ENCODE data around the gene DUSP18.

DUSP18 gene

DNA sequence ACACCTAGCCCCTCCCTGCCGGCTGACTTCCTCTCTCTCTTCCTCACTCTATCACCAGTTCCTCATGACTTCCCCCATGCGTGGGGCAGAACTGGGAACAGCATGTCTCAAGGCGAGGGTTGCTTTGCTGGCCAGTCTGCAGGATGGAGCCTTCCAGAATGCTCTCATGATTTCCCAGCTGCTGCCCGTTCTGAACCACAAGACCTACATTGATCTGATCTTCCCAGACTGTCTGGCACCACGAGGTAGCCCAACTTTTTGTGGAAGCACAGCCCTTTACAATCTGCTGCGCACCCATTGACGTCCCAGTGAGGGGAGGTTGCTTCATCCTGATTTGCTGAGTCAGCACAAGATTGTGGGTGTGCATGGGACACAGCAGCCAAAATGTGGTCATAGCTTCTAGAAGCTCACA lies 52.1 kb downstream of the DUSP18 start:
- Histone ChIP-seq H3K4me3 (ENCODE audit: control insufficient read depth in 1 of 7, extremely low read depth in 1 of 7, insufficient read depth in 4 of 7, low read depth in 2 of 7, low read length in 6 of 7) (no peak overlapping the region), H3K4me1 (ENCODE audit: control extremely low read depth in 1 of 4, control insufficient read depth in 4 of 4, insufficient read depth in 4 of 4, low read length in 3 of 4) (peaks cover 0 to 1% (median 0%) of the 10 kb centered on the region in 4 experiments), H3K36me3 (ENCODE audit: control insufficient read depth in 4 of 4, insufficient read depth in 4 of 4, low read length in 3 of 4) (no peaks in the 10 kb centered on the region), H3K9me3 (ENCODE audit: control extremely low read depth in 1 of 5, control insufficient read depth in 4 of 5, insufficient read depth in 2 of 5, low read depth in 1 of 5, low read length in 4 of 5) (no peaks in the 10 kb centered on the region), H3K27ac (ENCODE audit: insufficient read depth in 1 of 2, low read depth in 1 of 2, low read length in 2 of 2, poor library complexity in 1 of 2, severe bottlenecking in 2 of 2) (no peak overlapping the region), H3K27me3 (replicated peaks in 2 of 5; ENCODE audit: control insufficient read depth in 4 of 5, insufficient read depth in 5 of 5, low read length in 4 of 5) (no peaks in the 10 kb centered on the region)
- peak in 1 of 3 donors; percentile 14 for DNase-seq
- ChIA-PET POLR2A (no interaction called here), CTCF (interaction anchor here (1.2 to 2.1 kb wide), 2 partner anchors 10 to 11 kb away, joined by 3 to 6 read pairs; no protein-coding TSS in a partner anchor)
- WGBS (ENCODE audit: insufficient coverage), result 97% methylated on average over 7 of the region's 7 CpGs

DNA sequence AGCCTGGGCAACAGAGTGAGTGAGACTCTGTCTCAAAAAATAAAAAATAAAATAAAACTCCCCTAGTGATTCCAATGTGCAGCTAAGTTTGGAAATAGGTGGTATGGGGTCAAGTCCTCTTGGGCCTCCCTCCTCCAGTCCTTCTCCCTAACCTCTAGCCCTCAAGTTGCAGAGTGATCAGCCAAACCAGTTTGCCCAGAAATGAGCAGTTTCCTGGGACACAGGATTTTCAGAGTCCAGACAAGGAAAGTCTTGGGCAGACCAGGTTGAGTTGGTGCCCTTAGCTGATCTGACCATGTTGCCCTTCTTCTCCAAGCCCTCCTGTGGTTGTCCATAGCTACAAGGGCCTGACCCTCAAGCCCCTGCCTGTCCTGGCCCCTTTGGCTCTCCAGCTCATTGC lies 52.8 kb downstream of the DUSP18 start:
- Histone ChIP-seq H3K4me1 (ENCODE audit: control extremely low read depth in 1 of 4, control insufficient read depth in 4 of 4, insufficient read depth in 4 of 4, low read length in 3 of 4) (peaks cover 0 to 8% (median 4%) of the 10 kb centered on the region in 4 experiments), H3K27me3 (replicated peaks in 2 of 5; ENCODE audit: control insufficient read depth in 4 of 5, insufficient read depth in 5 of 5, low read length in 4 of 5) (no peaks in the 10 kb centered on the region), H3K4me3 (ENCODE audit: control insufficient read depth in 1 of 7, extremely low read depth in 1 of 7, insufficient read depth in 4 of 7, low read depth in 2 of 7, low read length in 6 of 7) (no peak overlapping the region), H3K27ac (ENCODE audit: insufficient read depth in 1 of 2, low read depth in 1 of 2, low read length in 2 of 2, poor library complexity in 1 of 2, severe bottlenecking in 2 of 2) (no peak overlapping the region), H3K36me3 (ENCODE audit: control insufficient read depth in 4 of 4, insufficient read depth in 4 of 4, low read length in 3 of 4) (no peaks in the 10 kb centered on the region), H3K9me3 (ENCODE audit: control extremely low read depth in 1 of 5, control insufficient read depth in 4 of 5, insufficient read depth in 2 of 5, low read depth in 1 of 5, low read length in 4 of 5) (no peaks in the 10 kb centered on the region)
- CTCF ChIA-PET, result interaction anchor here (0.9 to 2.1 kb wide), 3 partner anchors 9 to 20 kb away, joined by 3 to 6 read pairs (median 3); partner anchors contain the start of gene SLC35E4
- POLR2A ChIA-PET, result no interaction called here
- no peak for DNase-seq

DNA sequence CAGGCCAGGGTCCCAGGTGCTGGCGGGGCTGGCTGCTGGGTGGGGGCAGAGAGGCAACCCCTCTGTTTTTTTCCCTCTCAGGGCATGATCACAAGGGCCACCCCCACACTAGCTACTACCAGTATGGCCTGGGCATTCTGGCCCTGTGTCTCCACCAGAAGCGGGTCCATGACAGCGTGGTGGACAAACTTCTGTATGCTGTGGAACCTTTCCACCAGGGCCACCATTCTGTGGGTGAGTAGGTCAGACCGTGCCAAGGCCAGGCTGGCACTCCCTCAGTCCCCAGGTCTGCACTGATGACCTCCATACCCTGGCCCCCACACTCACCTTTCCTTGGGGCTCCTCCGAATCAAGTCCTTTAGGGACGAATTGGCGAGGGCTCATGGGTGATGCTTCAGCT lies 53.4 kb downstream of the DUSP18 start:
- Histone ChIP-seq H3K27ac (ENCODE audit: insufficient read depth in 1 of 2, low read depth in 1 of 2, low read length in 2 of 2, poor library complexity in 1 of 2, severe bottlenecking in 2 of 2) (no peak overlapping the region), H3K36me3 (ENCODE audit: control insufficient read depth in 4 of 4, insufficient read depth in 4 of 4, low read length in 3 of 4) (no peaks in the 10 kb centered on the region), H3K9me3 (ENCODE audit: control extremely low read depth in 1 of 5, control insufficient read depth in 4 of 5, insufficient read depth in 2 of 5, low read depth in 1 of 5, low read length in 4 of 5) (no peaks in the 10 kb centered on the region), H3K4me1 (ENCODE audit: control extremely low read depth in 1 of 4, control insufficient read depth in 4 of 4, insufficient read depth in 4 of 4, low read length in 3 of 4) (peaks cover 0 to 14% (median 10%) of the 10 kb centered on the region in 4 experiments), H3K27me3 (replicated peaks in 2 of 5; ENCODE audit: control insufficient read depth in 4 of 5, insufficient read depth in 5 of 5, low read length in 4 of 5) (no peaks in the 10 kb centered on the region), H3K4me3 (ENCODE audit: control insufficient read depth in 1 of 7, extremely low read depth in 1 of 7, insufficient read depth in 4 of 7, low read depth in 2 of 7, low read length in 6 of 7) (no peak overlapping the region)
- POLR2A ChIA-PET, result no interaction called here
- DNase-seq, result no peak
- CTCF ChIA-PET, result interaction anchor here (0.9 to 2.1 kb wide), 3 partner anchors 8 to 21 kb away, joined by 3 to 6 read pairs (median 3); partner anchors contain the start of gene SLC35E4
- 100% methylated on average over 2 of the region's 7 CpGs for WGBS (ENCODE audit: insufficient coverage)

DNA sequence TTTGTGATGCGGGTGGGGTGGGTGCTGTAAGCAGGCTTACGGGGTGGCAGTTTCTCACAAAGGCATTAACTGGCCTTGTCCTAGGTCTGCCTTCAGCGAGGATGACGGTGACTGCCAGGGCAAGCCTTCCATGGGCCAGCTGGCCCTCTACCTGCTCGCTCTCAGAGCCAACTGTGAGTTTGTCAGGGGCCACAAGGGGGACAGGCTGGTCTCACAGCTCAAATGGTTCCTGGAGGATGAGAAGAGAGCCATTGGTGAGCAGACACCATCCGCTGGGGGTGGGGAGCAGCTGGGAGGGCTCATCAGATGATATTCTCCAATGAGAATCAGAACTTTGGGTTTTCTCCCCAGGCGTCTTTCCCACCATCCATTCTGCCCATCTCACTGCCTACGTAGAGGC lies 54.9 kb downstream of the DUSP18 start:
- H3K36me3 ChIP-seq (ENCODE audit: control insufficient read depth in 4 of 4, insufficient read depth in 4 of 4, low read length in 3 of 4), result no peaks in the 10 kb centered on the region
- H3K27ac ChIP-seq (ENCODE audit: insufficient read depth in 1 of 2, low read depth in 1 of 2, low read length in 2 of 2, poor library complexity in 1 of 2, severe bottlenecking in 2 of 2), result no peak overlapping the region
- no peaks in the 10 kb centered on the region for H3K9me3 ChIP-seq (ENCODE audit: control extremely low read depth in 1 of 5, control insufficient read depth in 4 of 5, insufficient read depth in 2 of 5, low read depth in 1 of 5, low read length in 4 of 5)
- H3K27me3 ChIP-seq (replicated peaks in 2 of 5; ENCODE audit: control insufficient read depth in 4 of 5, insufficient read depth in 5 of 5, low read length in 4 of 5), result no peaks in the 10 kb centered on the region
- DNase-seq, result no peak
- H3K4me1 ChIP-seq (ENCODE audit: control extremely low read depth in 1 of 4, control insufficient read depth in 4 of 4, insufficient read depth in 4 of 4, low read length in 3 of 4), result peaks cover 2 to 29% (median 25%) of the 10 kb centered on the region in 4 experiments
- ChIA-PET CTCF (interaction anchor here (0.6 to 1.1 kb wide), 2 partner anchors 11 to 595 kb away, joined by 3 read pairs; no protein-coding TSS in a partner anchor), POLR2A (no interaction called here)
- WGBS (ENCODE audit: insufficient coverage), result 97% methylated on average over 8 of the region's 8 CpGs
- no peak overlapping the region for H3K4me3 ChIP-seq (ENCODE audit: control insufficient read depth in 1 of 7, extremely low read depth in 1 of 7, insufficient read depth in 4 of 7, low read depth in 2 of 7, low read length in 6 of 7)

Measured in common myeloid progenitor, CD34-positive (primary cell).